K562 (cell line): ENCODE measurements around the gene ATP2B1. TPM values are rescaled to one million over a fixed set of nuclear protein-coding genes. Genes with fewer than 3 reads are reported as not detected.

ENCODE experiments used
- BRCA1 ChIP-seq, 2 experiments: fragments of 450-650 bp in 1 of 2; sonication (generic) in 1 of 2; formaldehyde crosslinking in 1 of 2; IDR thresholded peaks; 2 replicates each; pipeline versions ENCODE4 v1.5.0 to v1.6.1; 2017 to 2020; ENCODE audit warnings: mild to moderate bottlenecking in 1 of 2, missing genetic modification reagents in 1 of 2
- CBX1 ChIP-seq: sonication (generic); IDR thresholded peaks from 2 replicates; pipeline ENCODE4 v1.6.1; 2016; ENCODE audit warnings: antibody characterized with exemption, low read depth, mild to moderate bottlenecking
- KAT7 ChIP-seq: sonication (generic); formaldehyde crosslinking; IDR thresholded peaks from 2 replicates; pipeline ENCODE4 v1.8.0; 2022; ENCODE audit warnings: missing genetic modification reagents, mild to moderate bottlenecking, borderline replicate concordance
- KLF6 ChIP-seq: fragments of 250-450 bp; sonication (Bioruptor Pico); IDR thresholded peaks from 2 replicates; pipeline ENCODE4 v1.4.0; 2020; ENCODE audit warnings: mild to moderate bottlenecking, moderate library complexity, borderline replicate concordance
- MTF1 ChIP-seq: fragments of 250-450 bp; sonication (Bioruptor Pico); IDR thresholded peaks from 2 replicates; pipeline ENCODE4 v1.9.0; 2021; ENCODE audit warnings: moderate library complexity, mild to moderate bottlenecking, inconsistent platforms, borderline replicate concordance
- NFIX ChIP-seq: fragments of 250-450 bp; sonication (Bioruptor Pico); IDR thresholded peaks from 2 replicates; pipeline ENCODE4 v1.4.0; 2020; ENCODE audit warnings: low read depth, mild to moderate bottlenecking, moderate library complexity
- SLC30A9 ChIP-seq: fragments of 250-450 bp; sonication (Bioruptor Pico); IDR thresholded peaks from 2 replicates; pipeline ENCODE4 v1.8.0; 2022; ENCODE audit warnings: mild to moderate bottlenecking, moderate library complexity
- TCF15 ChIP-seq: fragments of 250-450 bp; sonication (Bioruptor Pico); IDR thresholded peaks from 2 replicates; pipeline ENCODE4 v1.8.0; 2022; ENCODE audit warnings: moderate library complexity, mild to moderate bottlenecking, inconsistent platforms
- THRAP3 ChIP-seq: fragments of 450-650 bp; IDR thresholded peaks from 2 replicates; pipeline ENCODE4 v1.6.1; 2016; ENCODE audit warnings: mild to moderate bottlenecking, inconsistent platforms, borderline replicate concordance
- ZNF408 ChIP-seq: fragments of 250-450 bp; sonication (Bioruptor Pico); IDR thresholded peaks from 2 replicates; pipeline ENCODE4 v1.4.0; 2020; ENCODE audit warnings: low read depth, mild to moderate bottlenecking, moderate library complexity
- polyA plus RNA-seq, 8 experiments: library from polyadenylated mRNA; depleted of rRNA in 4 of 8; stranded (reverse) in 5 of 8; unstranded in 3 of 8; fragments of >200 nt; fragmentation: Nextera tagmentation in 2 of 8; fragmentation: Illumina TruSeq in 1 of 8; extraction: Ambion mirVana in 2 of 8; extraction: Trizol in 1 of 8; gene quantifications; 2 replicates each; pipeline versions ENCODE4 v1.2.1 to v1.2.3, GENCODE V29; 2011 to 2014; ENCODE audit warnings: inconsistent platforms in 1 of 8, missing spikeins in 1 of 8
- total RNA-seq, 7 experiments: library from RNA; depleted of rRNA in 6 of 7; stranded (reverse); fragments of >200 nt in 6 of 7; fragmentation: Illumina TruSeq in 2 of 7; extraction: Trizol in 2 of 7; gene quantifications; 2 replicates each; pipeline versions ENCODE4 v1.2.1 to v1.2.3, GENCODE V29; 2011 to 2021; ENCODE audit warnings: low replicate concordance in 1 of 7
- TF ChIP-seq, protein P1 (sequence below), 3 experiments: fragments of 200-800 bp in 1 of 3; fragments of 250-450 bp in 1 of 3; fragments of 450-650 bp in 1 of 3; sonication (Bioruptor Pico) in 1 of 3; sonication (Bioruptor generic) in 1 of 3; formaldehyde crosslinking in 1 of 3; IDR thresholded peaks; 2 replicates each; pipeline versions ENCODE4 v1.6.1 to v1.8.0; 2016 to 2022; ENCODE audit warnings: mild to moderate bottlenecking in 2 of 3, missing genetic modification characterization in 2 of 3, missing compliant biosample characterization in 1 of 3, moderate library complexity in 1 of 3
- TF ChIP-seq, protein P2 (sequence below), 2 experiments: IDR thresholded peaks; 2 replicates each; pipeline ENCODE4 v1.6.1; 2012; ENCODE audit warnings: improper control_type of control experiment in 2 of 2, low read depth in 2 of 2, low read length in 2 of 2, borderline replicate concordance in 1 of 2

Gene ATP2B1
- total and polyA plus RNA-seq, 9 of the 15 experiments (the other 6 are each of a cell fraction or from before 2014, with no cell fraction given) = 8.6 to 39.0 (median 27.8) TPM

DNA sequence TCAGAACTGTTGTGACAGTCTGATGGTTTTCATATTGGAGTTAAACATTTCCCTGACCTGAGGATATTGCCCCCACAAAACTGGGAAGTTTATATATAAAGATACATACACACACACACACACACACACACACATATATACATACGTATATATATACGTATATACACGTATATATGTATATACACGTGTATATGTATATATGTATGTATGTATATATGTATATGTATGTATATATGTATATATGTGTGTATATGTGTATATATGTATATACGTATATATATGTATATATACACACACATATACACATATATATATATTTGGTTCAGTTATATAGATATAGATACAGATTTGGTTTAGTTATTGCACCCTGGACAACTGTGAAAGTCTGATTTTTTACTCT, 65.7 kb downstream of the ATP2B1 start (continued):
- TF ChIP-seq TCF15 (CRISPR knock-in tag) = 0 out of 2 replicates have a peak, but pooled peaks have one; percentile 65
- TF ChIP-seq KLF6 (CRISPR knock-in tag) = no peak
- no peak for TF ChIP-seq THRAP3
- TF ChIP-seq, protein P1, sequence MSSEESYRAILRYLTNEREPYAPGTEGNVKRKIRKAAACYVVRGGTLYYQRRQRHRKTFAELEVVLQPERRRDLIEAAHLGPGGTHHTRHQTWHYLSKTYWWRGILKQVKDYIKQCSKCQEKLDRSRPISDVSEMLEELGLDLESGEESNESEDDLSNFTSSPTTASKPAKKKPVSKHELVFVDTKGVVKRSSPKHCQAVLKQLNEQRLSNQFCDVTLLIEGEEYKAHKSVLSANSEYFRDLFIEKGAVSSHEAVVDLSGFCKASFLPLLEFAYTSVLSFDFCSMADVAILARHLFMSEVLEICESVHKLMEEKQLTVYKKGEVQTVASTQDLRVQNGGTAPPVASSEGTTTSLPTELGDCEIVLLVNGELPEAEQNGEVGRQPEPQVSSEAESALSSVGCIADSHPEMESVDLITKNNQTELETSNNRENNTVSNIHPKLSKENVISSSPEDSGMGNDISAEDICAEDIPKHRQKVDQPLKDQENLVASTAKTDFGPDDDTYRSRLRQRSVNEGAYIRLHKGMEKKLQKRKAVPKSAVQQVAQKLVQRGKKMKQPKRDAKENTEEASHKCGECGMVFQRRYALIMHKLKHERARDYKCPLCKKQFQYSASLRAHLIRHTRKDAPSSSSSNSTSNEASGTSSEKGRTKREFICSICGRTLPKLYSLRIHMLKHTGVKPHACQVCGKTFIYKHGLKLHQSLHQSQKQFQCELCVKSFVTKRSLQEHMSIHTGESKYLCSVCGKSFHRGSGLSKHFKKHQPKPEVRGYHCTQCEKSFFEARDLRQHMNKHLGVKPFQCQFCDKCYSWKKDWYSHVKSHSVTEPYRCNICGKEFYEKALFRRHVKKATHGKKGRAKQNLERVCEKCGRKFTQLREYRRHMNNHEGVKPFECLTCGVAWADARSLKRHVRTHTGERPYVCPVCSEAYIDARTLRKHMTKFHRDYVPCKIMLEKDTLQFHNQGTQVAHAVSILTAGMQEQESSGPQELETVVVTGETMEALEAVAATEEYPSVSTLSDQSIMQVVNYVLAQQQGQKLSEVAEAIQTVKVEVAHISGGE (CRISPR knock-in tag; IDR thresholded peaks at IDR 0.05) = 0 out of 6 replicates have a peak, but pooled peaks of 1 of the 3 experiments have one; percentile 29
- TF ChIP-seq, protein P2, sequence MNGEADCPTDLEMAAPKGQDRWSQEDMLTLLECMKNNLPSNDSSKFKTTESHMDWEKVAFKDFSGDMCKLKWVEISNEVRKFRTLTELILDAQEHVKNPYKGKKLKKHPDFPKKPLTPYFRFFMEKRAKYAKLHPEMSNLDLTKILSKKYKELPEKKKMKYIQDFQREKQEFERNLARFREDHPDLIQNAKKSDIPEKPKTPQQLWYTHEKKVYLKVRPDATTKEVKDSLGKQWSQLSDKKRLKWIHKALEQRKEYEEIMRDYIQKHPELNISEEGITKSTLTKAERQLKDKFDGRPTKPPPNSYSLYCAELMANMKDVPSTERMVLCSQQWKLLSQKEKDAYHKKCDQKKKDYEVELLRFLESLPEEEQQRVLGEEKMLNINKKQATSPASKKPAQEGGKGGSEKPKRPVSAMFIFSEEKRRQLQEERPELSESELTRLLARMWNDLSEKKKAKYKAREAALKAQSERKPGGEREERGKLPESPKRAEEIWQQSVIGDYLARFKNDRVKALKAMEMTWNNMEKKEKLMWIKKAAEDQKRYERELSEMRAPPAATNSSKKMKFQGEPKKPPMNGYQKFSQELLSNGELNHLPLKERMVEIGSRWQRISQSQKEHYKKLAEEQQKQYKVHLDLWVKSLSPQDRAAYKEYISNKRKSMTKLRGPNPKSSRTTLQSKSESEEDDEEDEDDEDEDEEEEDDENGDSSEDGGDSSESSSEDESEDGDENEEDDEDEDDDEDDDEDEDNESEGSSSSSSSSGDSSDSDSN (IDR thresholded peaks at IDR 0.05; ENCODE audit: borderline replicate concordance in 1 of 2, low read depth in 2 of 2, low read length in 2 of 2) = no peak
- TF ChIP-seq MTF1 (CRISPR knock-in tag) = peak; percentile 89
- no peak for TF ChIP-seq KAT7 (CRISPR knock-in tag)
- TF ChIP-seq SLC30A9 (CRISPR knock-in tag) = 0 out of 2 replicates have a peak, but pooled peaks have one; percentile 39
- TF ChIP-seq NFIX (CRISPR knock-in tag) = peak; percentile 44; the same call in 1 of the 2 replicates
- TF ChIP-seq CBX1 = no peak
- no peak for TF ChIP-seq BRCA1 (IDR thresholded peaks at IDR 0.05)
- TF ChIP-seq BRCA1 (CRISPR knock-in tag; IDR thresholded peaks at IDR 0.05) = no peak
- 0 out of 2 replicates have a peak, but pooled peaks have one; percentile 85 for TF ChIP-seq ZNF408 (CRISPR knock-in tag)
